GM18861 (cell line): Measurements from ENCODE around the gene CSTPP1.
A peak's percentile ranks its signal among the peaks of the same experiment; 100 is the strongest.

Experiments
- ATAC-seq: cut with Tn5 transposase; IDR thresholded peaks from one replicate; pipeline ENCODE4 v1.9.1; 2021; ENCODE audit not compliant: unreplicated experiment

Gene CSTPP1

GRCh38 chr11:46936138-46937110 is at the start of gene CSTPP1:
Gene CSTPP1, plus strand, starts transcription at chr11:46936761. Its CDS starts 45 bp downstream, at chr11:46936806.
- ATAC-seq, result peak; percentile 87

GRCh38 chr11:46888636-46889035 is 47.9 kb upstream of the CSTPP1 start:
- ATAC-seq, result no peak

GRCh38 chr11:46889251-46889650 is 47.3 kb upstream of the CSTPP1 start:
- no peak for ATAC-seq

- no peak for ATAC-seq
These were observed 46.7 kb upstream of the CSTPP1 start for GRCh38 chr11:46889689-46890475.

GRCh38 chr11:46890665-46891064 is 45.9 kb upstream of the CSTPP1 start:
- ATAC-seq, result no peak

GRCh38 chr11:46892109-46892508 is 44.5 kb upstream of the CSTPP1 start:
- ATAC-seq, result no peak

- ATAC-seq, result no peak
These were observed 43.7 kb upstream of the CSTPP1 start for GRCh38 chr11:46892838-46893237.

GRCh38 chr11:46894506-46894905 is 42.1 kb upstream of the CSTPP1 start:
- ATAC-seq, result no peak

GRCh38 chr11:46894961-46895360 is 41.6 kb upstream of the CSTPP1 start:
- ATAC-seq, result no peak

- no peak for ATAC-seq
These were observed 40.7 kb upstream of the CSTPP1 start for GRCh38 chr11:46895821-46896220.

- ATAC-seq, result no peak
These were observed 39.7 kb upstream of the CSTPP1 start for GRCh38 chr11:46896719-46897406.

- ATAC-seq, result no peak
These were observed 38.0 kb upstream of the CSTPP1 start for GRCh38 chr11:46898396-46899095.

GRCh38 chr11:46899501-46900025 is 37.0 kb upstream of the CSTPP1 start:
- no peak for ATAC-seq

GRCh38 chr11:46900091-46900746 is 36.3 kb upstream of the CSTPP1 start:
- ATAC-seq, result no peak

- ATAC-seq, result no peak
These were observed 35.4 kb upstream of the CSTPP1 start for GRCh38 chr11:46901156-46901555.

- ATAC-seq, result no peak
These were observed 33.9 kb upstream of the CSTPP1 start for GRCh38 chr11:46902694-46903093.

GRCh38 chr11:46903846-46904245 is 32.7 kb upstream of the CSTPP1 start:
- ATAC-seq, result no peak

- ATAC-seq, result no peak
These were observed 30.8 kb upstream of the CSTPP1 start for GRCh38 chr11:46905806-46906205.

- ATAC-seq, result no peak
These were observed 29.9 kb upstream of the CSTPP1 start for GRCh38 chr11:46906609-46907041.

GRCh38 chr11:46907606-46908005 is 29.0 kb upstream of the CSTPP1 start:
- no peak for ATAC-seq
